T-helper 2 cell treated with Interferon-gamma antibody and Interleukin-4, amounts not matched to agents 5 μg/mL and 100 μg/mL, for 36 hours (primary cell): Measurements from ENCODE around the gene ZDHHC8.

Experiments
- DNase-seq: peaks from one replicate; pipeline ENCODE4 v3.0.0; 2021; ENCODE audit warnings: low spot score
- H3K27ac Mint-ChIP-seq: one replicate; pipeline ENCODE4 v1.8.0; 2021; ENCODE audit warnings: mild to moderate bottlenecking, mixed read lengths
- H3K27me3 Mint-ChIP-seq: one replicate; pipeline ENCODE4 v1.8.0; 2021; ENCODE audit warnings: low read depth, mixed read lengths
- H3K36me3 Mint-ChIP-seq: one replicate; pipeline ENCODE4 v1.8.0; 2021; ENCODE audit warnings: low read depth, mixed read lengths
- H3K4me1 Mint-ChIP-seq: one replicate; pipeline ENCODE4 v1.8.0; 2021; ENCODE audit warnings: low read depth, mixed read lengths
- H3K4me3 Mint-ChIP-seq: one replicate; pipeline ENCODE4 v1.8.0; 2022; ENCODE audit warnings: mild to moderate bottlenecking, moderate library complexity, mixed read lengths
- H3K9me3 Mint-ChIP-seq: one replicate; pipeline ENCODE4 v1.8.0; 2021; ENCODE audit warnings: mixed read lengths

ZDHHC8 gene

DNA sequence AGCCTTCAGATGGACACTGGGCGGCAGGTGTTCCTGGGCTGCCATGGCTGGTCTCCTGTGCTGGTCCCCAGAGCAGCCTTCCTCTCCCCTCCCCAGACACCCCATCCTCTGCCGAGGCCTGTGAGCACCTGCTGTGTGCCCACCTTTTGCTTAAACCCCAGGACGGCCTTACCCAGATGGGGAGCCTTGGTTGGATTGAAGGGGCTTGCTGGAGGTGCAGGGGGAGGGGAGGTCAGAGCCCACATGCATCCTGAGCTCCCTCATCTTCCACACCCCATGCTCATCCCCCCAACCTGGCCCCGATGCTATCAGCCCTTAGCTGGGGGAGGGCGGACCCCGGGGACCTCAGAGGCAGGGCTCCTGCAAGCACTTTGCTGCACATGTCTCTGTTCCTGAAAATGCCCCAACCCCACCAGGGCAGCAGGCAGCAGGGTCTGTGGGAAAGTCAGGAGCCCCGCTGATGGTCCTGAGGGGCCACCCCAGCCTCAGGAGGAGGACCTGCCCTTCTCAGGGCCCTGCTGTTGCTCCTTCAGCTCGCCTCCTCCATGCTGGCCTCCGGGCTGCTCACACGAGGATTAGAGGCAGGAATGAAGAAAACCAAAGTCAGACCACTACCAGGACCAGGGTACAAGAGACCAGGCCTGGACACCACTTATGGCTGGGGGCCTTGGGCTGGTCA lies 60.8 kb downstream of the ZDHHC8 start:
- Mint-ChIP-seq H3K9me3 (no peaks in the 10 kb centered on the region), H3K27me3 (no peaks in the 10 kb centered on the region), H3K27ac (no peak overlapping the region), H3K4me1 (no peaks in the 10 kb centered on the region), H3K4me3 (no peak overlapping the region), H3K36me3 (no peaks in the 10 kb centered on the region)
- DNase-seq = no peak

DNA sequence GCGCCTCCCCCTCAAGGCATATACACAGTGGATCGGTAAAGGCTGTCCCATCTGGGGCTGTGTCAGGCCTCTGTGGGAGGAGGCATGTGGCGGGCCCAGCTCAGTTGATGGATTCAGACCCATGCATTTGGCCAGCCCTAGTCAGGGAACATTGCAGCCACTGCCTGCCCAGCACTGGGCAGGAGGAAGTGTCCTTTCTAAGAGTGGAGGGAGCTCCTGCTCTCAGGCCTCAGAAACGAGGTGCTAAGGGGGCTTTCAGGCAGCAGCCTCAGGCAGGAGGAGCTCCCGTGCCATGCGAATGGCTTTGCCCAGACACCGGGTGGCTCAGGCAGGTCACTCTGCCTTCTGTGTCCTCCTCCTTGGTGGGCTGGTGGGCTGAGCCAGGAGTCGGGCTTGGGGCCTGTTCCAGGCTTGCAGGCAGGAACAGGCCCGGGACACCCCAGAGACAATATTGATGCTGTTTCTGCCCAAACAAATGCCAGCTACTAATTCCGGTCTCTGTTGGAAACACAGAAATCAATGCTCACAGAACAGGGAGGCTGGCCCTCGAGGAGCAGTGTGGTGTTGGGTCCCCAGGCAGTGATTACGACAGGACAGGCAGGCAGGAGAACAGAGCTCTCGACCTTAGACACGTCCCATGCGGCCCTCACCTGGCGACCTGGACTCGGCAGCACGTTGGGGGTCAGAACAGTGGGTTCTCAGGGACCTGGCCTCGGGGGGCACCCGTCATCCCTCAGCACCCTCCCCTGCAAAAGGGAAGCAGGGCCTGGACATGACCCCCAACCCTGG lies 61.6 kb downstream of the ZDHHC8 start:
- H3K27ac Mint-ChIP-seq = no peak overlapping the region

DNA sequence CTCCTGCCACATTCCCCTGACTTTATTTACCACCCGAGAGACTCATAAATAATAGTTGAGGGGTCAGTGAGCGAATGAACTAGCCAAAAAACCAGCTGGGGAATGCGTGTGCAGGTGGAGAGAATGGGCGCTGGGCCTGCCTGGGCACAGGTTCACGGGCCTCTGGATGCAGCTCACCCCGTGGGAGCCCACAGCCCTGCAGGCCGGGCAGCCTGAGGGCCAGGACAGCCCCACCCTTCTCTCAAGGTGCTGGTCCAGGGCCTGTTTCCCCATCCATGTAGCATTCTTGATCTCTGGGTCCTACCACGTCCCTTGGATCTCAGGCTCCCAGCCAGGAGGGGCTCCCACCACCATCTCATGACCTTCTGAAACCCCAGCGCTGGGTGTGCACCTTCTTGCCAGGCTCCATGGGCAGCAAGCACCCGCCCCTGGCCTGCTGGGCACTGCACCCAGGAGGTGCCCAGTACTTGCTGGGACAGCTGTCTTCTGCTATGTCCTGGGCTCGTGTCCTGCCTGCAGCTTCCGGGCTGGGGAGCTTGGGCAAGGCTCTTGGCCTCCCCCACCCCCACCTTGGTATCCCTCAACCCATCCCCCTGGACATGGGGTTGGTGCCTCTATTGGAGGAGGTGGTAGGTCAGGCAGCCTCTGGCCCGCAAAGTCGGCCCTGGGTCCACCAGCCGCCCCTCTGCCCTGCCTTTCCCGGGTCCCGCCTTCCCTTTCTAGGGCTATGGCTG lies 62.3 kb downstream of the ZDHHC8 start:
- no peaks in the 10 kb centered on the region for H3K9me3 Mint-ChIP-seq
- no peak overlapping the region for H3K27ac Mint-ChIP-seq
- H3K36me3 Mint-ChIP-seq = no peaks in the 10 kb centered on the region
- no peaks in the 10 kb centered on the region for H3K27me3 Mint-ChIP-seq
- no peaks in the 10 kb centered on the region for H3K4me1 Mint-ChIP-seq
- DNase-seq = no peak
- no peak overlapping the region for H3K4me3 Mint-ChIP-seq

More for the DNA sequence above, 61.6 kb downstream of the ZDHHC8 start:
- H3K4me1 Mint-ChIP-seq = no peaks in the 10 kb centered on the region
- H3K36me3 Mint-ChIP-seq = no peaks in the 10 kb centered on the region
- no peak overlapping the region for H3K4me3 Mint-ChIP-seq
- H3K9me3 Mint-ChIP-seq = no peaks in the 10 kb centered on the region
- H3K27me3 Mint-ChIP-seq = no peaks in the 10 kb centered on the region
- no peak for DNase-seq

DNA sequence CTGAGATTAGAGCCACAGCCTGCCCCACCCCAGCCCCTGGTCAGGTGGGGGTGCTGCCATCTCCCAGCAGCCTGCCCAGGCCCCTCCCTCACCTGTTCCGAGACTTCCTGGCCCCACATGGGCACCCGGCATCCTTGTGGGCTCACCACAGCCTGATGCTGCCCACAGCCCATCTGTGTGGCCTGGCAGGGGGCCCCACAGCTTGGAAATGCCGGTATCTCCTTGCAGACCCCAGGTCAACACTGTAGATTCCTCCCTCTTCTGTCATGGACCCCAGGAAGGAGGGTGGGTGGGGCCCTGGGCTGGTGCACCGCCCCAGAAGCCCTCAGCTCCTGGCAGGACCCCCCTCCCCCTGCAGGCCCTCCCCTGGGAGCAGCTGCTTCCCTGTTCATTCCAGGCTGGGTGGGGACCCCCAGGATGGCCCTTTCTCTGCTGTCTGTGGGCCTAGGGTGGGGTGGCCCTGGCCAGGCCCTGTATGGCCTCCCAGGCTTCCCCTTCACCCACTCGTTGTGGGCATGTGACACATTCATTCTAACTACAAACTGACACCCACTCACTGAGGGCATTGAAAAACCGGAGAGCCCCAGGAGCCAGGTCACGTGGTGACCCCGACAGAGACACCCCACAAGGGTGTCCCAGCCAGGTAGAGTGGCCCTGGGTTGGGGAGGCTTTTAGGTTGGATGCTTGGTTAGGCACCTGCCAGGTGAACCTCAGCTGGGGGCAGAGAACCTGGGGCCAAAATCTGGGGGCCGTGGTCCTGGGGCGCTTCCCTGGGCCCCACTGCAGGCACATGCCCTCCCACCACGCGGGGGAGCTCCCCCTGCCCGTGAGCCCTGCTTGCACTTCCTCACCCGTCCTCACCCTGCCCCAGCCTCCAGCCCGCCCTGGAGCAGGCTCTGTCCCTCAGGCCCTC lies 63.3 kb downstream of the ZDHHC8 start:
- H3K27me3 Mint-ChIP-seq = no peaks in the 10 kb centered on the region
- H3K4me1 Mint-ChIP-seq = no peaks in the 10 kb centered on the region
- H3K4me3 Mint-ChIP-seq = no peak overlapping the region
- no peak for DNase-seq
- H3K36me3 Mint-ChIP-seq = no peaks in the 10 kb centered on the region
- no peaks in the 10 kb centered on the region for H3K9me3 Mint-ChIP-seq
- no peak overlapping the region for H3K27ac Mint-ChIP-seq

DNA sequence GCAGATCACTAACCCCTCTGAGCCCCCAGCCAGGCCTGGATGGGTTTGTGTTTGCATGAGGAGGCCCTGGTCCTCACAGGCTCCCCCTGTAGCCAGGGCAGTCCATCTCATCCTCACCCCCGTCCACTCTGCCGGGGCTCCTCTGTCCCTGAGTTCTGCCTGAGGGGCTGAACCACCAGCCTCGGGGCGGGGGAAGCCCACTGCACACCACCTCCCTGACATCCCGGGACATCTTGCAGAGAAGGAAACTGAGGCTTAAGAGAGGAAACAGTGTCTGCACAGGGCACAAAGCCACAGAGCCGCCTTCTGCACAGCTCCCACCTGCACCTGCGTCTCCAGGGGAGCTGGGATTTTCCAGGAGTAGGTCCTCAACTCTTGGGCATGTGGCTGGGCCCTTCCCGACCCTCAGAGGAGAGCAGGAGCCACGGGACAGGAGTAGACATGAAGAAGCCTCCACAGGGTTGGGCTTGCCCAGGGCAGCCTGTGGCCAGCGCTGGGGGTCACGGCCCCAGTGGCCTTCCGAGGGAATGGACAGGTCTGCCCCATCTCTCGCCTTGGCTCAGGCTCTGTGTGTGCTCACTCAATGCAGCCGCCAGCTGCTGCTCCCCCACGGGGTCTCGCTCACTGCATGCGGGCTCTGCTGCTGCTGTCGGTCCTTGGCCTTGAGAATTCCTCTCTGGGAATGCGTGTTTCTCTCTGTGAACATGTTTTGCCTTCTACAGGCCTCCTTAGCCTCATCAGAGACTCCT lies 64.7 kb downstream of the ZDHHC8 start:
- no peaks in the 10 kb centered on the region for H3K4me1 Mint-ChIP-seq
- H3K9me3 Mint-ChIP-seq = no peaks in the 10 kb centered on the region
- H3K27ac Mint-ChIP-seq = no peak overlapping the region
- no peaks in the 10 kb centered on the region for H3K27me3 Mint-ChIP-seq
- DNase-seq = no peak
- H3K36me3 Mint-ChIP-seq = no peaks in the 10 kb centered on the region
- H3K4me3 Mint-ChIP-seq = no peak overlapping the region
